Endometrial microvascular endothelial cells (primary cell): ENCODE measurements around the gene SCTR. TPM values are rescaled to one million over a fixed set of nuclear protein-coding genes. Genes with fewer than 3 reads are reported as not detected.

Source experiments
- in situ Hi-C: cut with HindIII; loops from 2 replicates; pipeline ENCODE4 v1.10.0; 2017; ENCODE audit warnings: low sequenced_read_pairs, low pct_unique_long_range_greater_than_20kb; ENCODE audit errors: inconsistent ontology term
- total RNA-seq: library from RNA; depleted of rRNA; stranded (reverse); fragments of >200 nt; gene quantifications from one replicate; pipeline ENCODE4 v1.2.3, GENCODE V29; 2015; ENCODE audit errors: inconsistent ontology term

The SCTR gene
- total RNA-seq, 1 donor from 2014 or later = not detected

GRCh38 chr2:119490106-119490505 is 34.2 kb downstream of the SCTR start:
- in situ Hi-C loops = no loop called here

- in situ Hi-C loops = no loop called here
Measured at GRCh38 chr2:119489232-119489952, 34.9 kb downstream of the SCTR start.

- in situ Hi-C loops = no loop called here
Measured at GRCh38 chr2:119488245-119489214, 35.8 kb downstream of the SCTR start.

- in situ Hi-C loops = no loop called here
Measured at GRCh38 chr2:119487434-119488244, 36.6 kb downstream of the SCTR start.

- in situ Hi-C loops = no loop called here
Measured at GRCh38 chr2:119486886-119487285, 37.4 kb downstream of the SCTR start.

- in situ Hi-C loops = no loop called here
Measured at GRCh38 chr2:119486196-119486827, 38.0 kb downstream of the SCTR start.

- in situ Hi-C loops = no loop called here
Measured at GRCh38 chr2:119485336-119486110, 38.8 kb downstream of the SCTR start.

GRCh38 chr2:119484834-119485233 is 39.4 kb downstream of the SCTR start:
- in situ Hi-C loops = no loop called here

GRCh38 chr2:119483896-119484718 is 40.2 kb downstream of the SCTR start:
- in situ Hi-C loops = no loop called here

GRCh38 chr2:119483395-119483753 is 40.9 kb downstream of the SCTR start:
- in situ Hi-C loops = no loop called here

GRCh38 chr2:119482481-119483394 is 41.5 kb downstream of the SCTR start:
- in situ Hi-C loops = no loop called here

- in situ Hi-C loops = no loop called here
Measured at GRCh38 chr2:119481501-119482455, 42.5 kb downstream of the SCTR start.

- in situ Hi-C loops = no loop called here
Measured at GRCh38 chr2:119480718-119481142, 43.6 kb downstream of the SCTR start.

- in situ Hi-C loops = no loop called here
Measured at GRCh38 chr2:119480184-119480583, 44.1 kb downstream of the SCTR start.

- in situ Hi-C loops = loop anchor here (10.0 kb wide), 1 partner anchor 64 kb away; no protein-coding TSS in a partner anchor
Measured at GRCh38 chr2:119478978-119479295, 45.3 kb downstream of the SCTR start.
